DND-41 (cell line): Measurements from ENCODE around the gene EGFL8.

Source experiments
- CTCF ChIP-seq: IDR thresholded peaks from 2 replicates; pipeline ENCODE4 v1.5.1; 2012; ENCODE audit warnings: borderline replicate concordance, low read length, moderate library complexity, mild to moderate bottlenecking; ENCODE audit not compliant: poor library complexity, severe bottlenecking; ENCODE audit errors: extremely low read depth
- EZH2 ChIP-seq: IDR thresholded peaks from 3 replicates; pipeline ENCODE4 v1.6.1; 2012; ENCODE audit warnings: borderline replicate concordance, low read depth, mild to moderate bottlenecking, moderate library complexity, low read length, inconsistent platforms; ENCODE audit not compliant: severe bottlenecking

GRCh38 chr6:32175322-32175710, 10.9 kb downstream of the EGFL8 start:
- TF ChIP-seq CTCF = no peak
- no peak for TF ChIP-seq EZH2
